A172 (cell line): ENCODE results near the gene TMEM269. TPM values are rescaled to one million over a fixed set of nuclear protein-coding genes. Genes with fewer than 3 reads are reported as not detected.
A peak's percentile ranks its signal among the peaks of the same experiment; 100 is the strongest.

Experiments used
- DNase-seq: peaks from one replicate; pipeline ENCODE4 v3.0.0-alpha.2; 2015; ENCODE audit warnings: low spot score
- total RNA-seq: library from RNA; depleted of rRNA; stranded (reverse); fragments of >200 nt; shearing (Covaris generic); gene quantifications from 2 replicates; pipeline ENCODE4 v1.2.3, GENCODE V29; 2014; rRNA removed

The TMEM269 gene
- 0.05 TPM in 1 of 2 replicates, not detected in the other for total RNA-seq

- no peak for DNase-seq
Observed at GRCh38 chr1:42784946-42785693, at the start of gene TMEM269. TSS of gene TMEM269 (plus strand) at chr1:42784991. CDS start at chr1:42789894, 4,903 bp downstream.

GRCh38 chr1:42735056-42735455, 49.7 kb upstream of the TMEM269 start:
- DNase-seq, result no peak

- no peak for DNase-seq
Observed at GRCh38 chr1:42735477-42736105, 49.2 kb upstream of the TMEM269 start.

- peak; percentile 11 for DNase-seq
Observed at GRCh38 chr1:42736152-42736551, 48.6 kb upstream of the TMEM269 start.

- DNase-seq, result no peak
Observed at GRCh38 chr1:42736571-42737200, 48.1 kb upstream of the TMEM269 start.

- DNase-seq, result no peak
Observed at GRCh38 chr1:42737257-42737656, 47.5 kb upstream of the TMEM269 start.

GRCh38 chr1:42737986-42738677, 46.7 kb upstream of the TMEM269 start:
- DNase-seq, result no peak

GRCh38 chr1:42738678-42739226, 46.0 kb upstream of the TMEM269 start:
- no peak for DNase-seq

- DNase-seq, result no peak
Observed at GRCh38 chr1:42739753-42740700, 44.8 kb upstream of the TMEM269 start, which contains the start of gene CLDN19. TSS of gene CLDN19 (minus strand) at chr1:42740236. CDS start at chr1:42740063, 173 bp downstream.

- DNase-seq, result no peak
Observed at GRCh38 chr1:42740851-42741580, 43.8 kb upstream of the TMEM269 start.

- DNase-seq, result no peak
Observed at GRCh38 chr1:42741706-42742105, 43.1 kb upstream of the TMEM269 start.

GRCh38 chr1:42742141-42742540, 42.6 kb upstream of the TMEM269 start:
- DNase-seq, result no peak

GRCh38 chr1:42742617-42743316, 42.0 kb upstream of the TMEM269 start:
- DNase-seq, result no peak

- DNase-seq, result no peak
Observed at GRCh38 chr1:42743317-42744147, 41.3 kb upstream of the TMEM269 start.

GRCh38 chr1:42744148-42744413, 40.7 kb upstream of the TMEM269 start:
- no peak for DNase-seq

- no peak for DNase-seq
Observed at GRCh38 chr1:42745851-42746250, 38.9 kb upstream of the TMEM269 start.

- DNase-seq, result no peak
Observed at GRCh38 chr1:42746436-42747105, 38.2 kb upstream of the TMEM269 start.

- no peak for DNase-seq
Observed at GRCh38 chr1:42747125-42747524, 37.7 kb upstream of the TMEM269 start.
